Measurements from ENCODE around the gene FOXN3. TPM values are rescaled to one million over a fixed set of nuclear protein-coding genes. Genes with fewer than 3 reads are reported as not detected.

FOXN3 gene
- total RNA-seq, 1 experiment from 2014 or later: 125 TPM

DNA sequence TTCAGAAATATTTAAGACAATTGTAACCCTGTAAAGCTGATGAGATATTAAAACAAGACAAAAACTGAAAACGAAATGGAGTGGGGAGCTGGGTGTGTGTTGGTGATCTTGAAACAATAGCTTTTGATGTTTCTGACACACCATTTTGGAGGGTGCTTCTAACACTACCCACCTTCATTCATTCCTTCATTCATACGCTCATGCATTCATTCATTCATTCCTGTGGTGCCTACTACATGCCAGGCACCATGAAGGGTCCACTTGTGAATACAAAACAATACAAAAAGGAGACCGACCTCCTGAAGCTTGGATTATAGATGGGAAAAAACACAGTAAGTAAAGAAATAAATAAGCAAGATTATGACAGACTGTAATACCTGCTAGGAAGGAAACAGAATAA, 60.5 kb downstream of the FOXN3 start:
- H2BK5ac ChIP-seq (ENCODE audit: insufficient read length, low read length): no peak overlapping the region
- WGBS (ENCODE audit: extremely low coverage, insufficient read length, low lambda C conversion rate): no CpG with 5 or more reads among the region's 3 CpGs

More for the DNA sequence above, 60.5 kb downstream of the FOXN3 start:
- H3K79me2 ChIP-seq (ENCODE audit: insufficient read depth, low read length): peaks cover 13% of the 10 kb centered on the region; the same call in 1 of the 2 replicates
- no peak overlapping the region for H3K18ac ChIP-seq (ENCODE audit: insufficient read length, low read depth, low read length)
- H3K36me3 Mint-ChIP-seq (ENCODE audit: insufficient read depth in 1 of 3, low read depth in 3 of 3): peaks cover 12 to 42% (median 15%) of the 10 kb centered on the region in 3 experiments; a peak in 6 of 7 replicates
- H2AK5ac ChIP-seq (ENCODE audit: insufficient read length, low read length): no peak overlapping the region
- no peaks in the 10 kb centered on the region for H3K27me3 ChIP-seq (ENCODE audit: insufficient read depth, low read length)
- H3K9me3 Mint-ChIP-seq: peaks cover 0 to 5% of the 10 kb centered on the region in 2 experiments; a peak in 1 of 5 replicates
- H3K27ac ChIP-seq (ENCODE audit: insufficient read length, low read depth, low read length): no peak overlapping the region
- H3K14ac ChIP-seq (ENCODE audit: insufficient read depth, low read length): no peak overlapping the region
- H4K5ac ChIP-seq (ENCODE audit: insufficient read length, low read depth, low read length): no peak overlapping the region
- no peak overlapping the region for H2BK12ac ChIP-seq (ENCODE audit: insufficient read length, low read depth, low read length)
- H2BK120ac ChIP-seq (ENCODE audit: low read depth, low read length, poor library complexity, severe bottlenecking): no peak overlapping the region
- no peak overlapping the region for H2BK15ac ChIP-seq (ENCODE audit: low read depth, low read length)
- H3K23ac ChIP-seq (ENCODE audit: insufficient read length, low read depth, low read length): no peak overlapping the region
- no peak overlapping the region for H3K9ac ChIP-seq (ENCODE audit: extremely low read depth, insufficient read length, low read length)
- H4K91ac ChIP-seq (ENCODE audit: insufficient read length, low read depth, low read length): no peak overlapping the region
- no peak overlapping the region for H3K4me2 ChIP-seq (ENCODE audit: insufficient read depth, insufficient read length, low read length)
- H3T11ph ChIP-seq (ENCODE audit: low read length): no peak overlapping the region
- H4K8ac ChIP-seq (replicated peaks; ENCODE audit: insufficient read length, low read depth, low read length): no peak overlapping the region
- H3K27ac Mint-ChIP-seq: peak overlapping the region in 1 of 3 experiments; percentile 20; a peak in 2 of 7 replicates
- no peaks in the 10 kb centered on the region for H3K9me3 ChIP-seq (ENCODE audit: control insufficient read depth, low read depth, low read length)
- H2AFZ ChIP-seq (ENCODE audit: low read length): no peak overlapping the region
- H3K56ac ChIP-seq (ENCODE audit: insufficient read length, low read depth, low read length): no peak overlapping the region
- H4K20me1 ChIP-seq (ENCODE audit: control insufficient read depth, insufficient read depth, insufficient read length): no peaks in the 10 kb centered on the region
- TF ChIP-seq, protein P1, sequence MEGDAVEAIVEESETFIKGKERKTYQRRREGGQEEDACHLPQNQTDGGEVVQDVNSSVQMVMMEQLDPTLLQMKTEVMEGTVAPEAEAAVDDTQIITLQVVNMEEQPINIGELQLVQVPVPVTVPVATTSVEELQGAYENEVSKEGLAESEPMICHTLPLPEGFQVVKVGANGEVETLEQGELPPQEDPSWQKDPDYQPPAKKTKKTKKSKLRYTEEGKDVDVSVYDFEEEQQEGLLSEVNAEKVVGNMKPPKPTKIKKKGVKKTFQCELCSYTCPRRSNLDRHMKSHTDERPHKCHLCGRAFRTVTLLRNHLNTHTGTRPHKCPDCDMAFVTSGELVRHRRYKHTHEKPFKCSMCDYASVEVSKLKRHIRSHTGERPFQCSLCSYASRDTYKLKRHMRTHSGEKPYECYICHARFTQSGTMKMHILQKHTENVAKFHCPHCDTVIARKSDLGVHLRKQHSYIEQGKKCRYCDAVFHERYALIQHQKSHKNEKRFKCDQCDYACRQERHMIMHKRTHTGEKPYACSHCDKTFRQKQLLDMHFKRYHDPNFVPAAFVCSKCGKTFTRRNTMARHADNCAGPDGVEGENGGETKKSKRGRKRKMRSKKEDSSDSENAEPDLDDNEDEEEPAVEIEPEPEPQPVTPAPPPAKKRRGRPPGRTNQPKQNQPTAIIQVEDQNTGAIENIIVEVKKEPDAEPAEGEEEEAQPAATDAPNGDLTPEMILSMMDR (conservative IDR thresholded peaks at IDR 0.05): no peak
- H3K79me1 ChIP-seq (ENCODE audit: insufficient read depth, low read depth, low read length, poor library complexity, severe bottlenecking): no peaks in the 10 kb centered on the region
- no peak overlapping the region for H3K4ac ChIP-seq (ENCODE audit: low read depth, low read length)
- H3K27me3 Mint-ChIP-seq (ENCODE audit: low read depth): no peaks in the 10 kb centered on the region
- no peaks in the 10 kb centered on the region for H3K23me2 ChIP-seq (ENCODE audit: insufficient read length, low read depth, low read length, poor library complexity, severe bottlenecking)
- H3K4me1 ChIP-seq (ENCODE audit: insufficient read depth, low read length): peaks cover 16% of the 10 kb centered on the region
- no peak overlapping the region for H2BK20ac ChIP-seq (ENCODE audit: low read depth, low read length, poor library complexity, severe bottlenecking)
- no peak overlapping the region for H3K4me3 Mint-ChIP-seq
- DNase-seq: no peak
- H3K4me1 Mint-ChIP-seq: peaks cover 28 to 35% of the 10 kb centered on the region in 2 experiments
